SH-SY5Y (cell line): ENCODE data around the gene CDH4.

Experiments
- GATA2 ChIP-seq: IDR thresholded peaks from 2 replicates; pipeline ENCODE4 v1.6.1; 2011; ENCODE audit warnings: mild to moderate bottlenecking, low read depth, low read length
- GATA3 ChIP-seq: IDR thresholded peaks from 2 replicates; pipeline ENCODE4 v1.6.1; 2011; ENCODE audit warnings: low read depth, mild to moderate bottlenecking, low read length, moderate library complexity

DNA sequence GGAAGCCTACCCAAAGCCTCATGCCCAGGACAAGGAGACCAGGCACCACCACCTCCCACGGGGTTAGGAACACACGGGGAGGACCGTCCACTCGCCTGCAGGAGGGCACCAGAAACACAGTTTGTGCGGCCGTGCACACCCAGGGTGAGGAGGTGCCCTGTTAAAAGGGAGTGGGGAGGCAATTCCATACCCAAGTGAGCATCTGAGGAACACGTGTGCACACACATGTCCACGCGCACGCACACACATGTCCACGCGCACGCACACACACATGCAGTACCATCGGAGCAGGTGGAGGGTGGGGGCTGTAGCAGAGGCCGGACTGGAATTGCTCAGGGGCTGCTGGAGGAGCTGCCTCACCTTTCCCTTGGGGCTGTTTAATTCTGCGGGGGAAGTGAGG is 554.3 kb downstream of the CDH4 start:
- TF ChIP-seq GATA2 (no peak), GATA3 (no peak)
